Measurements from ENCODE around the gene NPTX1.

DNA sequence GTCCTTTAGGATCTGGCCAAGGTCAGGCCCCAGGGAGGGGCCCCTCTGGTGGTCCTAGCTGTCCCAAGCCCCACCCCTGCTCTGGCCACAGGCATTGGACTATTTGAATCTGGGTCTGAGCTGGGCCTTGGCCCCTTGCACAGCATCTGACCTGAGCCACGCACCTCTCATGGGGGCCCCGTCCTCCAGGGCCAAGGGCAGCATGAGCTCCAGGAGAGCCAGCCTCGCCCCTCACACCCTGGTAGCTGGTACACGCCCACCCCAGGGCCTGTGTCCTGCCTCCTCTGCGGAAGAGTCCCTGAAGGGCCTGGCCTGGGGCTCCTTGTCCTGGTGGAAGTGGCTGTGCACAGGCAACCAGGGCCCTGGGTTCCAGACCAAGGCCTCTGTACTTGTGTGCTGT, 37.6 kb downstream of the NPTX1 start:
- TF ChIP-seq POLR2A (IDR thresholded peaks at IDR 0.05; ENCODE audit: low read depth, low read length) (no peak), POLR2AphosphoS5 (IDR thresholded peaks at IDR 0.05; ENCODE audit: low read depth, low read length) (no peak), TAF1 (IDR thresholded peaks at IDR 0.05; ENCODE audit: low read depth, low read length) (no peak)

Measured in GM12891 (cell line).